ENCODE data around the gene CLEC20A. TPM values are rescaled to one million over a fixed set of nuclear protein-coding genes. Genes with fewer than 3 reads are reported as not detected.

CLEC20A gene
- total RNA-seq, 1 donor, result not detected

- H3K4me3 ChIP-seq (ENCODE audit: low read depth, low read length), result no peak overlapping the region
- no peak for TF ChIP-seq CTCF (IDR thresholded peaks at IDR 0.05; ENCODE audit: insufficient read depth, low read length)
- DNase-seq (ENCODE audit: low read depth), result no peak
These were observed 59.9 kb downstream of the CLEC20A start for GRCh38 chr1:178436899-178437298.

GRCh38 chr1:178434899-178435435 is 61.8 kb downstream of the CLEC20A start:
- no peak for TF ChIP-seq CTCF (IDR thresholded peaks at IDR 0.05; ENCODE audit: insufficient read depth, low read length)
- no peak overlapping the region for H3K4me3 ChIP-seq (ENCODE audit: low read depth, low read length)
- DNase-seq (ENCODE audit: low read depth), result no peak

- no peak for TF ChIP-seq CTCF (IDR thresholded peaks at IDR 0.05; ENCODE audit: insufficient read depth, low read length)
- H3K4me3 ChIP-seq (ENCODE audit: low read depth, low read length), result no peak overlapping the region
- no peak for DNase-seq (ENCODE audit: low read depth)
These were observed 62.4 kb downstream of the CLEC20A start for GRCh38 chr1:178434360-178434759.

Small RNA genes within 50 kb of the gene (small RNA-seq; reads per million reads assigned to genes)
- not detected for gene RF00017

Other genes starting within 250 kb of the CLEC20A start
- gene TEX35, start 16.1 kb upstream of the CLEC20A start, total RNA-seq (ENCODE audit: low replicate concordance), result not detected in 2 replicates
- gene RALGPS2, start 228.3 kb upstream of the CLEC20A start, total RNA-seq (ENCODE audit: low replicate concordance), result 39.2 and 74.7 TPM in 2 replicates

All from fibroblast of the aortic adventitia (primary cell).